ENCODE results near the gene RPS6KB2.
A peak's percentile ranks its signal among the peaks of the same experiment; 100 is the strongest.
"Not testable (repeated sequence)": the region's sequence is repeated elsewhere in the genome, so short reads cannot be mapped to it uniquely, and the experiment has no call there.

The RPS6KB2 gene

DNA sequence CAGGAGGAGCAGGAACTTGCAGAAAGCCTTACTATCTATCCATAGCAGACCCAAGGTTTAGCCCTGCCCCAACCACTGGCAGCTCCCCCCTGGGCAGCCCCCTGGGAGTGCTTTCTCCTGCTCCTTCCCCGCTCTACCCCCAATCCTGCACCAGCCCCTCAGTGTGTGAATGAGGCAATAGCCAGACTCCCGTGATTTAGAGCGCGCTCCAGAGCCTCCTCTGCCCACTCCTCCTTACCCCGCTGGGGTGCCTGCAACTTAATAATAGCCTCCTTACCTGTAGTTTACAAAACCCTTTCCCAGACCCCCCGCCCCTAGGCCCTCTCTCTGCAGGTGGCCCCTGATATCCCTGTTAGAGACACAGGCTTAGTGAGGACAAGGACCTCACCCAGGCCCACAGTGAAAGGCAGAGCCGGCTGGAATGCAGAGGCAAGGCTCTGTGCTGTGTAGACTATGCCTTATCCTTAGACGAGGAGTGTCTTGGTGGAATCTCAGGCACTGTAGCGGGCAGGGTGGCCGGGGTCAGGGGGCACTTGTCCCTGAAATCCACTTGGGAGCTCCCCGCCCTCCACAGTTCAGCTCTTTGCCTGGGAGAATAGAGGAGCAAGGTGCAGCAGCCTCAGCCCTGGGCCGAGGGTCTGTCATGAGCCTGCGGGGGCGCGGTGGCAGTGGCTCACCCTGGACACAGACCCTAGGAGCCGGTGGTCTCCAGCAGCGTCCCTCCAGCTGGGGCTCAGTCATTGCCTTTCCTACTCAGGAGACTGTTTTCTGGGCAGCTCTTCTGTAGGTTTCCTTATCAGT, 17.1 kb upstream of the RPS6KB2 start:
- DNase-seq: no peak

DNA sequence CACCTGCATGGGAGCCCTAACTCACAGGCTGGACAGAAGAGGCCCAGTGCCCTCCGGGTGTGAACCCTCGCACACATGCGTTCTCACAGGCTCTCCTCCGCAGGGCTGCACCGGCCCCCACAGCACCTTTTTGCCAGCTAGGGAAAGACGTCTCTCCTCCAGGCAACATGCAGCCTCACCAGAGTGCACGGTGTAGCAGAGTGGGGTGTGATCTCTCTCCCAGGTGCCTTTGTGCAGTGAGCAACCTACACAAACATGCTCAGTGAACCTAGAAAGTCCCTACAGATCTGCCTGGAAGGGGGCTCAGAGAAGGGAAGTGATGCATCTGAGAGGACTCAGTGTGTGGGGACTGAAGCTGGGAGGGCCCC, 16.5 kb upstream of the RPS6KB2 start:
- no peak for DNase-seq

DNA sequence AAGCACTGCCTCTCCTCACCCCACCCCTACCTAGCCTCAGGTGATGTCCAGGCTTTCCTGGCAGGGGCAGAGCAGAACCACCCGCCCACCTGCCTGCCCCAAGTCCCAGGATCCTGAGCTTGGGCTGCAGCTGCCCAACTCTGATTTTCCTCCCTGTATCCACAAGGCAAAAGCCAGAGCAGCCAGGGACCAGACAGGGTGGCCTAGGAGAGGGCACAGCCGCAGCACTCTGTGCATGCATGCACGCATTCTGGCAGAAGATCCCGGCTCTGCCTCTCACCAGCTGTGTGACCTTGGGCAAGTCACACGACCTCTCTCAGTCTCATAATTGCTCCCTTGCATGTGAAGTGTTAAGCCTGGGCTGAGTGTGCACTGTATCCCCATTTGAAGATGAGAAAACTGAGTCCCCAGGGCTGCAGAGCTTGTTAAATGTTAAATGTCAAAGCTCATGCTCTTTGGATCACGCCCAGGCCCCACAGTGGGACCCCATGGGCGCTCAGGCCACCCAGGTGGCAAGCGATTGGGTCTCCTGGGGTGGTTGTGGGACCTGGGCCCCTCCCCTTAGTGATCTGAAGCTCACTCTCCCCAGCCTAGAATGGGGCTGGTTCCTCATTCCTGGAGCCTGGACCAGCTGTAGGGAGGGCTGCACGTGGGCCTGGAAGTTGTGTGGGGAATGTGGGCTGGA, 15.7 kb upstream of the RPS6KB2 start:
- no peak for DNase-seq

DNA sequence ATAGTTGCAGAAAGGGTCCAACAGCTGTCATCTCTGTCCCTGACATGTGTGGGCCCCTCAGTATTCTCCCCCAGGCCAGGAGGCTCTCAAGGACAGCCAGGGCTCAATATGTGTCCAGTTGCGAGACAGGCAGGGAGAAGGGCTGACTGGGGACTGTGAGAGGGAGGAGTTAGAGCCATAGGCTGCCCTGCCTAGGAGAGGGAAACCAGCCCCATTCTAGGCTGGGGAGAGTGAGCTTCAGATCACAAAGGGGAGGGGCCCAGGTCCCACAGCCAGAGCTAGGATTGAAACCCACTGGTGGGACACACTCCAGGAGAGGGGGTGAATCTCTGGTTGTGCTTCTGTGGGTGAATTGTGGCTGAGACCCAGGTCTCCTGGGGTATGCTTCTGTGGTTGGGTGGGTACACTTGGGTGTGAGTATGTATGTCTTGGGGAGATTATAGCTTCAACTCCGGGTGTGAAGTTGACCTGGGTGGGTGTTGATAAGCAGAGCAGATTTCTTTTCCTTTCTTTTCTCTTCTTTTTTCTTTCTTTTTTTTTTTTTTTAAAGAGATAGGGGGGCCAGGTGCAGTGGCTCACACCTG, 14.9 kb upstream of the RPS6KB2 start:
- no peak for DNase-seq

DNA sequence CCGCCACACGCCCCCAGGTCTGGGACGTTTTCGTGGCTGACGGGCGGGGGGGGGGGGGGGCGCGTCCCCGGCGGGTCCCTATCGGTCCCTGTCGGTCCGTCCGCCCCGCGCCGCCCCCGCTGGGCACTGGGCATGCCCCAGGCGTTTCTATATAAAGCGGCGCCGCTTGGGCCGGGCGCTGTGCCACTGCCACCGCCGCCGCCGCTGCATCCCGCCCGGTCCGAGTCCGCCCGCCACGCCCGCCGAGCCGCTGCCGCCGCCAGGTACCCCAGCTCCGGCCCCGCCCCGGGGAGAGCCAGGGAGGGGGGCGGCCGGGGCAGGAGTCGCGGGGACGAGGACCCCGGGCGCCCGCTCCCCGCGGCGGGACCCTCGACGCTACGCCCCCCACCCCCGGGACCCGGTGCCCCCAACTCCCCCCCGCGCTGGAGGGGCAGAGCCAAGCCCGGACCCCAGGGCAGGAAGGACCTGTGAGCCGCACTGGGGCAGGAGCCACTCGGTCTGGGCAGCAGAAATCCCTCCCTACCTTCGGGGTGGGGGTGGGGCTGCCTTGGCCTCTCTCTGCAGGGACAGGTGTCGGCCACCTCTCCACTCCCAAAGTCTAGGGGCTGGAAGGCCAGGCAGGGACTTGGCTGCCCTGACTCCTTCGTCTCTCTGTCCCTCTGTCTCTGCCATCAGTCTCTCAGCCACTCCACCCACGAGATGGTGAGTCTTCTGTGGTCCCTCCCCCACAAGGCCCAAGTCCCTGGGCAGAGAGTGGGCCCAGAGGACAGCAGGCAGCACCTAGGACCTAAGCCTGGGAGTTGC, 12.6 kb upstream of the RPS6KB2 start, which contains the start of gene CARNS1:
CARNS1 (plus strand) TSS at position 178 of the 804 bp plus-strand sequence; CDS start at position 700, 522 bp downstream.
- DNase-seq: no peak

DNA sequence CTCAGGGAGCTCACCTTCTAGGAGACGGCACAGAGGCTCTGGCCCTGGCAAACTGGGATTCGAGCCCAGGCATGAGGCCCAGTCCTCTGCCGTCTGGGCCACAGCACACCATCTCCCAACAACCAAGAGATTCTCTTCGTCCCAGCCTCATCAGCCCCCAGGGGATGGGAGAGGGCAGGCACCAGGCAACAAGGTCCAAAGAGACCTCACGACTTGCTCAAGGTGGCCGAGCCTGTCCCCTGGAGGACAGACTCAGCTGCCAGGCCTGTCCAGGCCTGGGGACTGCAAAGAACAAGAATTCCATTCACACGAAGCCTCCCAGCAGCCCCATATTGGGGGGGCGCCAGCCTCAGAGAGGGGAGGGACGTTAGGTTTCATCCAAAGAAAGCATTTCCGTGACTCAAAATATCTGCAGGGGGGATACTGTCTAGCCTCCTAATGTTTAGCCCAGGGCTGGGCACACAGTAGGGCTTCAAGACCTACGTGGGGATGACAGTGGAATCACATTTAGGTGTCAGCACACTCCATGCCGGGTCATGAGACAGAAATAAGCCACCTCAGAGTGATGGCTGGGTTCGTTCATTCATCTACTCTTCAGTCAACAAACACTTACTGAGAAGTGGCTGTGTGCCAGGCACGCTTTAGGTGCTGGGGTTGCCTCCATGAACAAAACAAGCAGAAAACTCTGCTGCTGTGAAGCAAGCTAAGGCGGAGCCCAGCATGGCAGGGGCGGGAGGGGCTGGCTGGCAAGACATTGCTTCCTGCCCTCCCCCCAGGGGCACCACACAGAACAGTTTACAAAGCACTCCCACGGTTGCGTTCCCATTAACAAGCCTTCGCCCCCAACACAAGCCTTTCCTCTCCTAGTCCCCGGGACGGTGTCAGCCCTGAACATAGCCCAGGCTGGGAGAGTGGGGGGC, 11.6 kb upstream of the RPS6KB2 start:
- peak; percentile 91 for DNase-seq

DNA sequence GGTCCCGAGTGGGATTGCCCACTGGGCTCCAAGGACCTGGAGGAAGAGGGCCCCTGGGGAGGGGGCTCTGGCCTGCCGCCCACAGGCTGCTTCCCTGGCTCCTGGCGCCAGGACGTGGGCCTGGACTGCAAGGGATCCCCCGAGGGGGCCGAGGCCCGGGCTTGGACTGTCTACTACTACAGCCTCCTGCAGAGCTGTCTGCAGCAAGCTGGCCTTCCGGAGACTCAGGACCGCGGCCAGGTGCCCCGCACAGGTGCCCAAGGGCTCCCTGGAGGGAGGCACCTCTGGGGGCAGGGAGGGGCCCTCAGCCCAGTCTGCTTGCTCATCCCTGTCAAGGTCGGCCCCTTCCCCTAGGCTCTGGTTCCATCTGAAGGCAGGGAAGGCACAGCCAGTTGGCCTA, 10.9 kb upstream of the RPS6KB2 start:
- no peak for DNase-seq

DNA sequence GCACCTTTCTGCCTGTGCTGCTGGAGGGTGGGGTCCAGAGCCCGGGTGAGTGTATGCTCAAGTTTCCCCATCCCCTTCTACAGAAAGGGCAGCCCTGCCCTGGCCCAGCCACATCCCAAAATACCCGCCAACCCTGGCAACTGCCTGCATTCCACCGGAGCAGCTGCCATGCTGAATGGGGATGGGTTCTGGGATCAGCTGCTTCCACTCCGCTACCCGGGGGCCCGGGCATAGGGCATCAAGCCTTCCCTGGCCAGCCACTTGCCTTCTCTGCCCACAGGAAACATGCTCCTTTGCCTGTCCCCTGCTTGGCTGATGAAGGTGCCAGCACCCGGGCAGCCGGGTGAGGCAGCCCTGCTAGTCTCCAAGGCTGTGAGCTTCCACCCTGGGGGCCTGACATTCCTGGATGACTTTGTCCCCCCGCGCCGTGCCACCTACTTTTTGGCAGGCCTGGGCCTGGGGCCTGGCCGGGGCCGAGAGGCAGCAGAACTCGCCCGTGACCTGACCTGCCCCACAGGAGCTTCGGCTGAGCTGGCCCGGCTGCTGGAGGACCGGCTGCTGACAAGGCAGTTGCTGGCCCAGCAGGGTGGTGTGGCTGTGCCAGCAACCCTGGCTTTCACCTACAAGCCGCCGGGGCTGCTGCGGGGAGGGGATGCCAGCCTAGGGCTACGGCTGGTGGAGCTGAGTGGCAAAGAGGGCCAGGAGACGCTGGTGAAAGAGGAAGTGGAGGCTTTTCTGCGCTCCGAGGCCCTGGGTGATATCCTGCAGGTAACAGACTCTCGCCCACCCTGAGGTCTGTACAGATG, 9.6 kb upstream of the RPS6KB2 start:
- no peak for DNase-seq

DNA sequence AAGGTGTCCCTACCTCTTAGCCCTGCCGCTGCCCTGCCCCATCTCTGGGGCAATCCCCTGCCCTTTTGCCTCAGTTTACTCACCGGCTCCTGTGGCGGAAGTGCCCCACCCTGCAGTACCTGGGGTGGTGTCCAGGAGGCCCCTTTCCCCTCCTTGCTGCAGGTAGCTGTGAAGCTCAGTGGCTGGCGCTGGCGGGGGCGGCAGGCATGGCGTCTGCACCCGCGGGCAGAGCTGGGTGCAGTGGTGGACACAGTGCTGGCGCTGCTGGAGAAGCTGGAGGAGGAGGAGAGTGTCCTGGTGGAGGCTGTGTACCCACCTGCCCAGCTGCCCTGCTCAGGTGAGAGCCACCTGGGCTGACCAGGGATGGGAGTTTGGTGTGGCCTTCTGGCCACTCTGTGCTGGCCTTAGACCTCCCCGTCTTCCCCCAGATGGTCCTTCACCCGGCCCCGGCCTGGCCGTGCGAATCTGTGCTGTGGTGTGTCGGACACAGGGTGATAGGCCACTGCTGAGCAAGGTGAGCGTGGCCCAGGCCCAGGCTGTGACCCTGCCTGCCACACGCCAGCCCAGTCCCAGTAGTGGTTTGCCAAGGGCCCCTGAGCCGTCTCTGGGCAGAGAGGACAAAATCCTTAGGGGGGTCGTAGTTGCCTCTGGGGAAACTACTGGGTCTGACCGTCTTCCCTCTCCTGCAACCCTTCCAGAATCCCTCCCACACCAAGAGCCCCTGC, 8.8 kb upstream of the RPS6KB2 start:
- no peak for DNase-seq

DNA sequence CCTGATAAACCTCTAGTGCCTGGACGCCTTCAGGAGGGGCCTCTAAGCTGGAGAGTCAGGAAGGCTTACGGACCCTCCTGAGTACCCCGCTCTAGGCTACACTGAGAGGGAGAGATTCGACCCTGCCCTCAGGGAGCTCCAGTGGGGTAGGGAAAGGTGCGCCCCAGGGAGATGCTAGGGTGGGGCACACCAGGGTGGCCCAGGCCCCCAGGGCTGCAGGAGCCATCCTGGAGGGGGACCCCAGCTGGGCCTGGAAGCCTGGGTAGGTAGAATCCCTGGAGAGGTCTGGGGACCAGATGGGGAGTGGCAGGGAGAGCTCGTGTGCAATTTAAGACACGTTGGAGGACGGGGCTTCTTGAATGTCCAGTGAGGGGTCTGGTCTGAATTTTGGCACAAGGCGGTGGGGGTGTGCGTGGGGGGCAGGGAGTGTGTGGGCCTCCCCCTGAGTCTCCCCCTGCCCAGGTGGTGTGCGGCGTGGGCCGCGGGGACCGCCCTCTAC, 8.1 kb upstream of the RPS6KB2 start:
- DNase-seq: no peak

DNA sequence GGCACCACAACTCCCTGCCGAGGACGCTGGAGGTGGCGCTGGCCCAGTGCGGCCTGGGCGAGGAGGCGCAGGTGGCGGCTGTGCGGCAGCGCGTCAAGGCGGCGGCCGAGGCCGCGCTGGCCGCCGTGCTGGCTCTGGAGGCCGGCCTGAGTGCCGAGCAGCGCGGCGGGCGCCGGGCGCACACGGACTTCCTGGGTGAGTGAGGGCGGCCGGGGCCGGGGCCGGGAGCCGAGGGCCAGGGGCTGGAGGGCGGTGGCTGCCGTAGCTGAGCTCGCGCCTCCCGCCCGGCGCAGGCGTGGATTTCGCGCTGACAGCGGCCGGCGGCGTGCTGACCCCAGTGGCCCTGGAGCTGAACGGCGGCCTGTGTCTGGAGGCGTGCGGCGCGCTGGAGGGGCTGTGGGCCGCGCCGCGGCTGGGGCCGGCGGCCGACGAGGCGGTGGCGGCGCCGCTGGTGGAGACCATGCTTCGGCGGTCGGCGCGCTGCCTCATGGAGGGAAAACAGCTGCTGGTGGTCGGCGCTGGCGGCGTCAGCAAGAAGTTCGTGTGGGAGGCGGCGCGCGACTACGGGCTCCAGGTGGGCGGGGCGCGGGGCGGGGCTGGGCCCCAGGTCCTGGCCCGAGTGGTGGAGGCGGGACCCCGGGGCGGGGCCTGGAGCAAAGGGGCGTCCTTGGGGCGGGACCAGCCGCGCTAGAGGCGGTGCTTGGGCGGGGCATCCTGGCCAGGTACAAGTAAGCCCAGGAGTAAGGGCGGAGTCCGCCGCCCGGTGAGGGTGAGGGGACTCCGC, 7.5 kb upstream of the RPS6KB2 start:
- peak; percentile 90 for DNase-seq

DNA sequence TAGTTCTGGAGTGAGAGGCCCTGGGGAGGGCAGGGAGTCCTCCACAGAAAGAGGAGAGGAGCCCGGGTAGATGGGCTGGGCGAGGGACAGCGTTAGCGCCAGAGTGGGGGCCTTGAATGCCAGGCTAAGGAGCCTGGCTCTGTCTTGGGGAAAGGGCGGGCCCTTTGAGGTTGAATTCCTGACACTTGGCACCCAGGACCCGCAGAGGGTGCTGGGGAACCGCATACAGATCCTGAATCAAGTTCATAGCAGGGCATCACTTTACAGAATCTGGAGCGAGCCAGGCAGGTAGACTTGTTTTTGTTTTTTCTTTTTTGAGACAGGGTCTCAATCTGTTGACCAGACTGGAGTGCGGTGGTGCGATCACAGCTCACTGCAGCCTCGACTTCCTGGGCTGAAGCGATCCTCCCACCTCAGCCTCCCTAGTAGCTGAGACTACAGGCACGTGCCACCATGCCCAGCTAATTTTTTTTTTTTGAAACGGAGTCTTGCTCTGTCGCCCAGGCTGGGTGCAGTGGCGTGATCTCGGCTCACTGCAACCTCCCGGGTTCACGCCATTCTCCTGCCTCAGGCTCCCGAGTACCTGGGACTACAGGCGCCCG, 6.8 kb upstream of the RPS6KB2 start:
- DNase-seq: no peak

DNA sequence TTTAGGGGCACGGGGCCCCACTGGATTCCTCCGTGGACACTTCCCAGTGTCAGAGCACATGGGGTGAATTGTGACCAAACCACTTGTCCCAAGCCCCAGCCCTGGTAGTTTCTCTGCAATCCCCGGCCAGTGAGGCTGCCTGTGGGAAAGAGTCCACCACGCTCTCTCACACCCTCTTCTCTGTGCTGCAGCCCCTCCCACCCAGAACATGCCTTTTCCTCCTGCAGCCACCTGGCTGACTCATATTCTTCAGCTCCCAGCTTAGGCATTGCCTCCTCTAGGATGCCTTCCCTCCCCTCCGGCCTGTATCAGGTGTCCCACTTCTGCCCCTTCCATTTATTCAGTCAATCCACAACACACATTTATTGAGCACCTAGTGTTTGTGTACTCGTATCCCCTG, 5.4 kb upstream of the RPS6KB2 start:
- DNase-seq: no peak

DNA sequence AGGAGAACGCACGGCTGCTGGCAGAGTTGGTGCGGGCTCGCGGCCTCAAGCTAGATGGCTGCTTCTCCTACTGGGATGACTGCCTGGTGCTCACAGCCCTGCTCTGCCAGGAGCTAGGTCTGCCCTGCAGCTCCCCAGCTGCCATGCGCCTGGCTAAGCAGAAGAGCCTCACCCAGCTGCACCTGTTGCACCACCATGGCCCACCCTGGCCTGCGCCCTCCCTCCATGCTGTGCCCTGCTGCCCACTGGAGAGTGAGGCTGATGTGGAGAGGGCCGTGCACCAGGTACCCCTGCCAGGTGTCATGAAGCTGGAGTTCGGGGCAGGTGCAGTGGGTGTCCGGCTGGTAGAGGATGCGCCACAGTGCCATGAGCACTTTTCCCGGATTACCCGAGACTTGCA, 4.8 kb upstream of the RPS6KB2 start:
- DNase-seq: no peak

DNA sequence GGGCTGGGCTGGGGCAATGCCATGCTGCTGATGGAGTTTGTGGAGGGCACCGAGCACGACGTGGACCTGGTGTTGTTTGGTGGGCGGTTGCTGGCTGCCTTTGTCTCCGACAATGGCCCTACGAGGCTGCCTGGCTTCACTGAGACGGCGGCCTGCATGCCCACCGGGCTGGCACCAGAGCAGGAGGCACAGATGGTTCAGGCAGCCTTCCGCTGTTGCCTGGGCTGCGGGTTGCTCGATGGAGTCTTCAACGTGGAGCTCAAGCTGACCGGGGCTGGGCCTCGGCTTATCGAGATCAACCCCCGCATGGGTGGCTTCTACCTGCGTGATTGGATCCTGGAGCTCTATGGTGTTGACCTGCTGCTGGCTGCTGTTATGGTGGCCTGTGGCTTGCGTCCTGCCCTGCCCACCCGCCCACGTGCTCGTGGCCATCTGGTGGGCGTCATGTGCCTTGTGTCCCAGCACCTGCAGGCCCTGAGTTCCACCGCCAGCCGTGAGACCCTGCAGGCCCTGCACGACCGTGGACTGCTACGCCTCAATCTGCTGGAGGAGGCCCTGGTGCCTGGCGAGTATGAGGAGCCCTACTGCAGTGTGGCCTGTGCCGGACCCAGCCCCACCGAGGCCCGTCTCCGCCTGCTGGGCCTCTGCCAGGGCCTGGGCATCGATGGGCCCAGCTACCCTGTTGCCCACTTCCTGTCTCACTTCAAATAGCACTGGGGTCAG, 4.2 kb upstream of the RPS6KB2 start:
- no peak for DNase-seq

DNA sequence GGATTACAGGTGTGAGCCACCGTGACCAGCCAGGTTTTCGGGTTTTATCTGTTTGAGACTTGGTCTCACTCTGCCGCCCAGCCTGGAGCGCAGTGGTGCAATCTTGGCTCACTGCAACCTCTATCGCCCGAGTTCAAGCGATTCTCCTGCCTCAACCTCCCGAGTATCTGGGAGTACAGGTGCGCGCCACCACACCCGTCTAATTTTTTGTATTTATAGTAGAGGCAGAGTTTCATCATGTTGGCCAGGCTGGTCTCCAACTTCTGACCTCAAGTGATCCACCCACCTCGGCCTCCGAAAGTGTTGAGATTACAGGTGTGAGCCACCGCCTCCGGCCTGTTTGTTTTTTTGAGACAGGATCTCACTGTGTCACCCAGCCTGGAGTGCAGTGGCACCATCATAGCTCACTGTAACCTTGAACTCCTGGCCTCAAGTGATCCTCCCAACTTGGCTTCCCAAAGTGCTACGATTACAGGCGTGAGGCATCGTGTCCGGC, 882 bp upstream of the RPS6KB2 start:
- not testable (repeated sequence) for DNase-seq

DNA sequence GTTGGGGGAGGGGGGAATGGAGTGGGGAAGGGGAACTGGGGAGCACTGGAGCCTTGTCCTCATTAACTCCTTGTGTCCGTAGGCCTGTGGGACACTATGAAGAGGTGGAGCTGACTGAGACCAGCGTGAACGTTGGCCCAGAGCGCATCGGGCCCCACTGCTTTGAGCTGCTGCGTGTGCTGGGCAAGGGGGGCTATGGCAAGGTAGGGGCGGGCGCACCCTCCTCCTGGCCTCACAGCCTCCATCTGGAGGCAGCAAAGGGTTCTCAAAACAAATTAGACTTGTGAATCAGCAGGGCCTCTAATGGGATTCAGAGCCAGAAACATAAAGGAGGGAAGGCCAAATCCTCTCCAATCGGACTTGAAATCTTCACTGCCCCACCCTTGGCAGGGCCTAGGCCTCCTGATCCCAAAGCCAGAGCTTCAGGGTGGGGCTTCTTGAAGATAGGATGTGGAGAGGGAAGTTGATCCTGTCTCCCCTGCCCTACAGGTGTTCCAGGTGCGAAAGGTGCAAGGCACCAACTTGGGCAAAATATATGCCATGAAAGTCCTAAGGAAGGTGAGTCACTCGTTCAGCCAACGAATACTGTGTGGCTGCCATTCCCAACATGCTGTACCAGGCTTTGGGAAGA, 859 bp downstream of the RPS6KB2 start:
- no peak for DNase-seq

DNA sequence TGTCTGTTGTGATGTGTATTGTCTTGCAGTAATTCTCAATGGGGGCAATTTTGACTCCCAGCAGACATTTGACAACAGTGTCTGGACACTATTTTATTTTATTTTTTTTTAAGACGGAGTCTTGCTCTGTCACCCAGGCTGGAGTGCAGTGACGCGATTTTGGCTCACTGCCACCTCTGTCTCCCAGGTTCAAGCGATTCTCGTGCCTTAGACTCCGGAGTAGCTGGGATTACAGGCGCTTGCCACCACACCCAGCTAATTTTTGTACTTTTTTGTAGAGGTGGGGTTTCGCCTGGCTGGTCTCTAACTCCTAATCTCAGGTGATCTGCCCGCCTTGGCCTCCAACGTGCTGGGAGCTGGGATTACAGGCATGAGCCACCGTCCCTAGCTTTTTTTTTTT, 1.4 kb downstream of the RPS6KB2 start:
- DNase-seq: no peak
